ENCODE data around the gene SLC7A8.

GRCh38 chr14:23112359-23113178 is 70.9 kb downstream of the SLC7A8 start:
- no peak for TF ChIP-seq POLR2A (IDR thresholded peaks at IDR 0.05)
- TF ChIP-seq CTCF (IDR thresholded peaks at IDR 0.05): no peak
